Activated CD4-positive, alpha-beta T cell treated with anti-CD3 and anti-CD28 coated beads for 24 hours (primary cell): ENCODE data around the gene TRDMT1.
A peak's percentile ranks its signal among the peaks of the same experiment; 100 is the strongest.

Source experiments
- DNase-seq, 2 donors: peaks; one replicate each; pipeline ENCODE4 v3.0.0-alpha.2; 2020; ENCODE audit warnings: low read depth in 2 of 2

TRDMT1 gene, protein sequence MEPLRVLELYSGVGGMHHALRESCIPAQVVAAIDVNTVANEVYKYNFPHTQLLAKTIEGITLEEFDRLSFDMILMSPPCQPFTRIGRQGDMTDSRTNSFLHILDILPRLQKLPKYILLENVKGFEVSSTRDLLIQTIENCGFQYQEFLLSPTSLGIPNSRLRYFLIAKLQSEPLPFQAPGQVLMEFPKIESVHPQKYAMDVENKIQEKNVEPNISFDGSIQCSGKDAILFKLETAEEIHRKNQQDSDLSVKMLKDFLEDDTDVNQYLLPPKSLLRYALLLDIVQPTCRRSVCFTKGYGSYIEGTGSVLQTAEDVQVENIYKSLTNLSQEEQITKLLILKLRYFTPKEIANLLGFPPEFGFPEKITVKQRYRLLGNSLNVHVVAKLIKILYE

DNA sequence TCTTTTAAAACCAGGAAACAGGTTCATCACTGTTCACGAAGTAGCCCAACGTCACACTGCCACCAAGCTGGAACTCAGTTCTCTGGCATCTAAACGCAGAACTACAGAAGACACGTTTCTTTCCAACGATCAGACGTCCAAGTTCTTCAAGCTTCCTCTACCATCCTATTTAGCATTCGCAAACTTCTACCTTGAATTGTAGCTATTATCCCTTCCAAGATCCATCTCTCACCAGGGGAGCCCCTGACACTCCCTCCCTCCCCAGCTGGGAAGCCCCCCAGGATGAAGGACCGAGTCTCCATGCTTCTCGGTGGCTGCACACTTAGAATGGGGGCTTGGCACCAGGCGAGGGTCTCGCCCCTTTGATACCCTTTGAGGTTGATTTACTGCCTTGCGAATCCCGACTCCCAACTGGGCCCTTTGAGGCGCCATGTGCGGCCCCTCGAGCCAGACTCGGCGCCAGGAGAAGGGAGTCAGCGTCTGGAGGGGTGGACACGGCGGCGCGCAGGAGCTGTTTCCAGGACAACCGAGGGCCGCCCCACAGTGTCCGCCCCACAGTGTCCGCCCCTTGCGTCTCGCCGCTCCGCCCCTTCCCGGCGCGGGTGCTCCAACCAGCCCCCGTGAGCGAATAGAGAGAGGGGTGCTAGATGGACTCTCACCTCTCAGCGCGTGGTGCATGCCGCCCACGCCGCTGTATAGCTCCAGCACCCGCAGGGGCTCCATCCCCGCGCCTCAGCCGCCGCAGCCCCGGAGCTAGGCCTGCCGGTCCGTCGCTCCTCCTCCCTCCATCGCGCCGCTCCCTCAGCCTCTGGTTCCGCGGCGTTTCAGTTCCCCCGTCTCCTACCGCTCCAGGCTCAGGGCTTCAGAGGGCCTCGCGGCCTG, at the start of gene TRDMT1:
Gene TRDMT1, minus strand, starts transcription at position 761 of the 882 bp plus-strand sequence. Its CDS starts 38 bp downstream, at position 723.
- DNase-seq: peak; percentile 65 to 66

DNA sequence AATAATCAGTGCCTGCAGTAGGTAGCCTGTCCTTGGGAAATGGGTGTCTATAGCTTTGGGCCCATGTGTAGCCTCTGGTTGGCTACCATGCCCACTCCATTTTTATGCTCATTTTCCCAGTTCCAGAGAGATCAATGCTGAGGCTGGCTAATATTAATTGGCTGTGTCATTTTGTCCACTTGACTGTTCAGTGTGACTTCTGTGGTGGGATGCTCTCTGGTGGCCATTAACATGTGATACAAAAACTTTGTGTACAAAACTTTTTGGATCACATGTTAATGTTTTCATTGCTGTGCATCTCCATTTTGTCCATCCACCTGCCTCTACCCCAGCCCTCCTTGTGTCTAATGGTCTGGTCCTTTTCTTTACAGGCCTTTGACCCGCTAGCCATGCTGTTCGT, 49.3 kb upstream of the TRDMT1 start:
- DNase-seq: no peak

DNA sequence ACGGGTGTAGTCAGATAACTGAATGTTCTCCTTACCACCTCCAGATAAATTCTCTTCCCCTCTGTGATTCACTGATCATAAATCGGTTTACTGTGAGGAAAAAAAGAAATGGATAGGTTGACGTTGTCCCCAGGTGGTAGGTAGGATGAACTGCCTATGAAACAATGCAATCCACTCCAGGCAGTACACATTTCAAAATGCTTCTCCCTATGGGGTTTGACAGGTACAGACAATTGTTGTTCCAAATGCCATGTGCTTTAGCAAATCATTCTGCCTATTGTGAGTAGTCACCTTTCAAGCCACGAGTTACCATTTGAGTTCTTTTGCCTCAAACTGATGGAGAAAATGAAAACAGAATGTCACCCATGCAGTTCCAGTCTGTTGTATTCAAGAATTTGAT, 48.3 kb upstream of the TRDMT1 start:
- no peak for DNase-seq

DNA sequence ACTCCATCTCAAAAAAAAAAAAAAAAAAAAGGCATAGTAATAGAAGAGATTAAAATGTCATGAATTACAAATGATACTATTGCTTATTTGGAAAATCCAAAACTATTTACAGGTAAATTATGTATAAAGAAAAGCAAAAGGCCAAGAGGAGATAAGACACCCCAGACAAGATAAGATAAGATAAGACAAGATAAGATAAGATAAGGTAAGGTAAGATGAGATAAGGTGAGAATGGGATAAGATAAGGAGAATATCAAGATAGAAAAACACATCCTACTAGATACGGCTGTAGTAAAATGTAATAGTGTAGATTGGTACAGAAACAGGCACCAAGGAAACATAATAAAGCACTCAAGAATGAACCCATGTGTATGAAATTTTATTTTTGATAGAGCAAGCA, 47.5 kb upstream of the TRDMT1 start:
- no peak for DNase-seq

DNA sequence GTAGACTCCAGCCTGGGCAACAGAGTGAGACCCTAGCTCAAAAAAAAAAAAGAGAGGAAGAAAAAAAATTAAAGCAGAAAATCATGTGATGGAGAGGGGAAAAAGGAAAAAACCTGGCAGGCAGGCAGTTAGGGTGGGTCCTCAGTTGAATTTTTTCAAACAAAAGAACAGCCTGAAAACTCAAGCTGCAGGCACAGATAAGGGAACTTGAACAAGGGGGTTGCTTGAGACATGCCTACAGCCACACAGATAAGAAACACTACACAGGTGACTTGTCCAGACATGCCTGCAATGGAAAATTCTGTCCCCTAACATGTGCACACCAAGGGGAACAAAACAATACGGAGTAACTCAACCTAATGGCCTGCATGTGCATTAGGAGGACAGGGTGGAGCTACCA, 45.7 kb upstream of the TRDMT1 start:
- no peak for DNase-seq

DNA sequence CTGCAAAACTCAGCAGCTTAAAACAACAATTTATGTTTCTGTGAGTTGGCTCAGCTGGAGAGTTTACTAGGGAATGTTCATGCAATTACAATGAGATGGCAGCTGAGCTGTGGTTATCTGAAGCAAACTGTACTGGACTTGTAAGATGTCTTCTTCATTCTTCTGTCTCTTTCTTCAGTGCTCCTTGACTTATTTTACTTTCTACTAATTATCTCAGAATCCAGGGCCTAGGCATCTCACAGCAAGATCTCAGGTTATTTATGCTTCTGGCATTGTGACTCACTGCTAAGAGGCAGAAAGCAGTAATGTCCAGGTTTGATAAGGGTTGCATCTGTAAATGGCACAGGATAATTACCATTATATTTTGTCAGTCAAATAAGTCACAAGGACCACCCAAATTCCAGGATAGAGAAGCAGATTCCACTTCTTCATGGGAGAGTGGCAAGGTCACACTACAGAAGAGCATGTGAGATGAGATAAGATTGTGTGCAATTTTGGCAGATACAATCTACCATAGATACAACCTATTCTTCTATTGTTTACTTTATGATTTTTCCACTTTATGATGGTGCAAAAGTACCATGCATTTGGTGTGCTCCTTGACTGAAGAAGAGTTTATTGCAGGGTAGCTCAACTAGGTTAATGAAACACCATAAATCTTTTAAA, 43.4 kb upstream of the TRDMT1 start:
- no peak for DNase-seq

DNA sequence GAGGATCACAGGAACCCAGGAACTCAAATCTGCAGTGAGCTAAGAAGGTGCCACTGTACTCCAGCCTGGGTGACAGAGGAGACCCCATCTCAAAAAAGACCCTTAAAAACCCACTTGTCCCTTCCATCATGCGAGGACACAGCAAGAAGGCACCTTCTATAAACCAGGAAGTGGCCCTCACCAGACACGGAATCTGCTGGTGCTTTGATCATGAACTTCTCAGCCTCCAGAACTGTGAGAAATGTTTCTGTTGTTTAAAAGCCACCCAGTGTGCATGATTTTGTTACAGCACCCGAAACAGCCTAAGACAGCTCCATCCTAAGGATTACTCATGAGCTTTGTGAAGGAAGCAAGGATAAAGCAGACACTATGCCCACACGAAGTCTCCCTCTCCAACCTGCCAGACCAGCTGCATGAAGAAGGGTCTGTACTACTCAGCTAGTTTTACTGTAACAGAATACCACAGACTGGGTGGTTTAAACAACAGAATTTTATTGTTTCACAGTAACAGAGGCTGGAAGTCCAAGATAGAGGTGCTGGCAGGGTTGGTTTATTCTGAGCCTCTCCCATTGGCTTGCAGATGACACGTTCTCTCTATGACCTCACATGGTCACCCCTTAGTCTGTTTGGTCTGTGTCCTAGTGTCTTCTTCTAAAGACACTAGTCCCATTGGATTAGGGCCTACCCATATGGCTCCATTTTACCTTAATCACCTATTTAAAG, 40.3 kb upstream of the TRDMT1 start:
- DNase-seq: no peak

DNA sequence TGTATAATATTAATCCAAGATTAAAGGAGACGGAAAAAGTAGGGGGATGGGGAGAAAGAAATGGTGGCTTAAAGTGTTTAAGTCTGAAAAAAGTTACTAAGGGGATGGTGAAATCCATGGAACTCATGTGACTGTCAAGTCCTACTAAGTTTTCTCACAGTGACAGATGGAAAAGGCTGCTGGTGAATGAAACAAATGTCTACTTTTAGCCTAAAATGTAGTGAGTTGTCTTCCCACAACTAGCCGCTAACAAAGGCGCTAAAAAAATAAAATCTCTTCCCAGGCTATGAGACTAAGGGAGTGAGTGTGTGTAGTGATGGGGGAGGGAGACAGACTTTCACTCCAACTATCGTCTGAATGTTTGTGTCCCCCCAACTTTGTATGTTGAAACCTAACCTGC, 39.1 kb upstream of the TRDMT1 start:
- DNase-seq: no peak

DNA sequence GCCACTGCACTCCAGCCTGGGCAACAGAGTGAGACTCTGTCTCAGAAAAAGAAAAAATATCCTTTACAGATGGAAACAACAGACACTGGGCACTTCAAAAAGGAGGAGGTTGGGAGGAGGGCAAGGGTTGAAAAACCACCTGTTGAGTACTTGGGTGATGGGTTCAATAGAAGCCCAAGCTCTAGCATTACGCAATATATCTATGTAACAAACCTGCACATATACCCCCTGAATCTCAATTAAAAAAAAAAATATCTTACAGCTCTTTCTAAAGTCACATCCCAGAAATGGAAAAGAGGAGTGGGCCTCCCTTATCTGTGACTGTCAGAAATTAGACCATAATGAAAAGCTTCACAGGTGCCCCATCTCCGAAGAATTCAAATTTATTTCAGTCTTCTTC, 38.6 kb upstream of the TRDMT1 start:
- no peak for DNase-seq

DNA sequence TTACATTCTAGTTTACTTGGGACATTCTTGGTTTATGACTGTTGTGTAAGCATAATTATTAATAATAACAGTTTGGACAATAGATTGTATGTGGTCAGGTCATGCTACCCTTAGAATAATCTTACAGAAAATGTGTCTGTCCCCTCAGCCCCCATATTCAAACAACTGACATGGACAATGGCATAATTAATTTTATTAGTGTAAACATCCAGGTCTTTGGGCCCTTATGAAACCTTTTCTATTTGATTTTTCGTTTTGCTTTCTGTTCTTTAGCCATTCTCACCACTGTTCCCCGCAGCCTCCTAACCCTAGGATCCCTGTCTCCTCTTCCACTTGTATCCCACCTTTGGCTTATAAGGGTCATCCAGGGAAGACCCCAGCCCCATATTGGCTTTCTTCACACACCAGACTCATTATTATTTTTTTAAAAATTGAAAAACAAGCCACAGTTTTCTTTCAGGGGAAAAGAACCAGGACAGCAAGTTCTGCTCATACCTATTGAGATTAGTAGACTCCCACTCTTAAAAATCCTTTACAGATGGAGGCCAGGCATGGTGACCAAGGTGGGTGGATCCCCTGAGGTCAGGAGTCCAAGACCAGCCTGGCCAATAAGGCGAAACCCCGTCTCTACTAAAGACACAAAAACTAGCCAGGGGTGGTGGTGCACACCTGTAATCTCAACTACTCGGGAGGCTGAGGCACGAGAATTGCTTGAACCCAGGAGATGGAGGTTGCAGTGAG, 38.0 kb upstream of the TRDMT1 start:
- DNase-seq: no peak

DNA sequence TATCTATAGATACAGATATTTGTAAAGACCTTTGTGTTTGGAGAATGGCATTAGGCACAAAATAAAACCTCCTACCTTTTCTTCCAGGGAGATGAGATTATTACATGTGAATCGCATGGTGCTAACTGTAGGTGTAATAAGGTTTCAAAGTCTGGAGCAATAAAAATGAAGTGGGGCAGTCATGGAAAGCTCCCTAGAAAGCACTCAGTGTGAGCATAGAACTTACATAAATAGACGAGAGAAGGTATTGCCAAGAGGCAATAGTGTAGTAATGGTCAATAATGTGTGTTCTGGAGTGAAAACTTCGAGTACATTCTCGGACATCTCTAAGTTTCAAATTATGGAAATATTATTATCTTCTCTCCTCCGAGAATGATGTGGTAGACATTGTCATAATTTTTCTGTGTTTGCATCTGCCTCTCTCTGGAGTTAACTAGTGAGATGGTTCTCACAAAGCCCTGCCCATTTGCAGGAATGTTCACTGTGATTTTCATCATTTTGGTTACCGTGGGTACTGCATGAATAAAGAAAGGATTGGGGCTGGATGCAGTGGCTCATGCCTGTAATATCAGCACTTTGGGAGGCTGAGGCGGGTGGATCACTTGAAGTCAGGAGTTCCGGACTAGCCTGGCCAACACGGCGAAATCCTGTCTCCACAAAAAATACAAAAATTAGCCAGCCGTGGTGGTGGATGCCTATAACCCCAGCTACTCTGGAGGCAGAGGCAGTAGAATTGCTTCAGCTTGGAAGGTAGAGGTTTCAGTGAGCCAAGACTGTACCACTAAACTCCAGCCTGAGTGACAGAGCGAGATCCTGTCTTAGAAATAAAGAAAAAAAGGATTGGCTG, 37.2 kb upstream of the TRDMT1 start:
- no peak for DNase-seq

DNA sequence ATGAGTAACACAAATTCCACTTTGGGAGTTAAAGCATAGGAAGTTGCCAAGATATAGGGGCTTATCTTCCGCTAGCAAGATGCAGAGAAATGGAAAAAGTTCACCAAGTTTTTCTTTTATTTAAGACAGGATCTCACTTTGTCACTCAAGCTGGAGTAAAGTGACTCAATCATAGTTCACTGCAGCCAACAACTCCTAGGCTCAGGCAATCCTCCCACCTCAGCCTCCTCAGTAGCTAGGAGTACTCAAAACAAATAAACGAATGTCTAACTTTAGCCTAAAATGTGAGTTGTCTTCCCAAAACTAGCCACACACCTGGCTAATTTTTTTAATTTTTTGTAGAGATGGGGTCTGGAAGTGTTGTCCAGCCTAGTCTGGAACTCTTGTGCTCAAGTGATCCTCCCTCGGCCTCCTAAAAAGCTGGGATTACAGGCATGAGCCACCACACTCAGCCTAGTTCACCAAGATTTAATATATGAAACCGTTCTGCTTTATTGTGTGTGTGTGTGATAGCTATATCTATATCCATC, 36.5 kb upstream of the TRDMT1 start:
- DNase-seq: no peak

DNA sequence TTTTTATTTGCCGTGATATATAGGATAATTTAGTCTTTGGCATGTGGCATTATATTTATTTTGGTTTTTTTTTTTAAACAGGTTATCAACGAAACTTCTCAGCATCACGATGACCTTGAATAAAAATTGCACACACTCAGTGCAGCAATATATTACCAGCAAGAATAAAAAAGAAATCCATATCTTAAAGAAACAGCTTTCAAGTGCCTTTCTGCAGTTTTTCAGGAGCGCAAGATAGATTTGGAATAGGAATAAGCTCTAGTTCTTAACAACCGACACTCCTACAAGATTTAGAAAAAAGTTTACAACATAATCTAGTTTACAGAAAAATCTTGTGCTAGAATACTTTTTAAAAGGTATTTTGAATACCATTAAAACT, 35.7 kb upstream of the TRDMT1 start:
- DNase-seq: no peak

DNA sequence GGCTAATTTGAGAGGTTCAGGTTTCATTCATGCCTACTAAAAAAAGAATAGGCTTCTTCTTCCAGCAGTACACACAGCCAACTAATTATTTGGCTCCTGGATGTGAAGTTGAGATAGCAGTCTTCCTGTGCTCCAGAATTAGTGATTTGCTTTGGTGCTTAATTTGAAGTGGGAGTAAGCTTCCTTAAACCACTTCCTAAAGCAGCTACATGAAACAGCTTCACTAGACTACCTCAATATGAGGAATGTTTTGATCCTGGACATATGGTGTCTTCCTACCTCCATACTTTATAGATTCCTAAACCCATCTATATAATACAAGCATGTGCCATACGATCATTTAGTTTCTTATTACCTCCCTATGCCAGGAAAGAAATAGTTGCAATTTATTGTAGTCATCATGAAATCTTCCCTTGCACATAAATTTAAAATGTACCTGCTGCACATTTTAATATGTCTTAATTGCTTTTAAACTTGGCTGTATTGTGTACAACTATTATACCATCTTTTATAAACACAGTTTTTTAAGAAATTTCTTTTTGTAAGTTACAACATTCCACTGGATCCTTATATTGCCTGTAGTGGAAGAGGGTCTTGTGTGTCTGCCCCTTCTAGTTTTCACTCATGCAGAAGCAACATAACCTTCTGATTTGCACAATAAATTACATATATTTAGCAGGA, 35.1 kb upstream of the TRDMT1 start:
- DNase-seq: no peak

DNA sequence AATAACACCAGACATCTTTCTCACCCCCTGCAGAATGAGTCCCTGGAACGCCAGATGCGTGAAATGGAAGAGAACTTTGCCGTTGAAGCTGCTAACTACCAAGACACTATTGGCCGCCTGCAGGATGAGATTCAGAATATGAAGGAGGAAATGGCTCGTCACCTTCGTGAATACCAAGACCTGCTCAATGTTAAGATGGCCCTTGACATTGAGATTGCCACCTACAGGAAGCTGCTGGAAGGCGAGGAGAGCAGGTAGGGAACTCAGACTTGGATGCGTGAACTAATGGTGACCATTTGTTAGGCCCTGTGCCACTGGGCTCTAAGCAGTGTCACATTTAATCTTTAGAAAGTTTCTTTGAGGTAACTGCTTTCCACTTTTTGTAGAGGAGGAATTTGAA, 33.7 kb upstream of the TRDMT1 start:
- DNase-seq: no peak

DNA sequence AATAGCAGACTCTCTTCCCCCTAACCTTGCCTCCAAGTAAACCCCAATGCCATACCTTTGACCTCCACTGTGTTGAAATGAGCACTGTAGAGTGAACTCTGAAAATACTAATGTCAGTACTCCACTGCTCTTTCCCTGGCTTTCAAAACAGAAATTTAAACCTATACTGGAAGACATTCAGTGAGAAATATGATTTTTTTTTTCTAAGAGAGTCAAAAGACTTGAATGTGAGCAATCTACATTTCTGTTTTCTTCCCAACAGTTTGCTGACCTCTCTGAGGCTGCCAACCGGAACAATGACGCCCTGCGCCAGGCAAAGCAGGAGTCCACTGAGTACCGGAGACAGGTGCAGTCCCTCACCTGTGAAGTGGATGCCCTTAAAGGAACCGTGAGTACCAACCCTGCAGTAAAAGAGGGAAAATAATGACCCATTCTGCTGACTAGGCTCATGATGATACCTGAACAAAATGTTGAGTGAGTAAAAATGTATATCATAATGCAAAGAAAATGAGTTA, 33.0 kb upstream of the TRDMT1 start:
- DNase-seq: no peak

DNA sequence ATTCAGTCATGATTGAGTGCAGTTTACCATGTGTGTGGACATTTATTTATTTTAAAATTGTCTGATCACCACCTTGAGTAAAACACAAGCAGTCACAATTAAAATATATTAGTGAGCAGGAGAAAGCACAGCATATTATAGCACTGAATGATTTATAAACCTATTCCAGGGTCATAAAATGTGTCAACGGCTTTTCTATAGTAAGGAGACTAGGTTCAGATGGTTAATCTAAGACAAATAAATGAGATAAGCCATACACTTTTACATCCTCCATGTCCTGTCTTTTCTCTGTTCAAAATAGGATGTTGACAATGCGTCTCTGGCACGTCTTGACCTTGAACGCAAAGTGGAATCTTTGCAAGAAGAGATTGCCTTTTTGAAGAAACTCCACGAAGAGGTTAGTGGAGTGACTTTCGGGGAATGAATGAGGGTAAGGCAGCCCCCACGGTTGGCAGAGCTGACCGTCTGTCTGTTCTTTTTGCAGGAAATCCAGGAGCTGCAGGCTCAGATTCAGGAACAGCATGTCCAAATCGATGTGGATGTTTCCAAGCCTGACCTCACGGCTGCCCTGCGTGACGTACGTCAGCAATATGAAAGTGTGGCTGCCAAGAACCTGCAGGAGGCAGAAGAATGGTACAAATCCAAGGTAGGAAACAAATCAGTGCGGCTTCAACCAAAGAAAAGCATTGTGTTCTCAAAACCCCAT, 32.0 kb upstream of the TRDMT1 start:
- no peak for DNase-seq

DNA sequence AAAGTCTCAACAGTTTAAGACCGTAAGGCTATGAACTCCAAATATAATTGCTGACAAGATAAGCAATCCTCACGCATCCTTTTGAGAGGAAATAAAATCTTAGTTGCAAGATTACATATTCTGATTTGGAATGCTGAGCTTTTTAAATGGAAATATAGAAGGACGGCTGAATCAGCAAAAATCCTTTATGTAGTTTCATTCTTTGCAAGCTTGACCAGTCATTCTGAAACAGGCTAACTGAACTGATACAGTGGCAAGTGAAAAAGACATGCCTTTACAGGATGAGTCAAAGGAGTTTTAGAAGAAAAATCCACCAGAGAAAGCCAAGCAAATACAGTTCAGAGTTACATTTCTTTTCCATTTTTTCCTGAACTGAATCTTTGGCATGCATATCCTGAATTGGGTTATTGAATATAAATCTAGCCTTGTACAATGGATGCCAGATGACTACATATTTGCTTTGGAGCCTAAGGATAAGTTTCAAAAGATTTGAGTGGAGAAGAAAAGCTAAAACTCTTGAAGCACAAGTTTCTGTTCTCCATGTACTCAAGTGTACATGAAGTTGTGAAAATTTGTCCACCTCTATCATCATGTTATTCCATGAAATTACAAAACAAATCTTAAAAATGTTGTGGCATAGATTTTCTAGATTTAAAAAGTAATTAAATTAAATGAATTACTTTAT, 30.9 kb upstream of the TRDMT1 start:
- DNase-seq: no peak
